ENCODE measurements around the gene CCL20. TPM values are rescaled to one million over a fixed set of nuclear protein-coding genes. Genes with fewer than 3 reads are reported as not detected.

The CCL20 gene
- polyA plus RNA-seq, 1 donor from 2014 or later: not detected

- Histone ChIP-seq H3K79me2 (replicated peaks; ENCODE audit: insufficient read depth, low read length) (no peaks in the 10 kb centered on the region), H3K27ac (ENCODE audit: low read length) (no peak overlapping the region)
- TF ChIP-seq MXI1 (conservative IDR thresholded peaks at IDR 0.05; ENCODE audit: poor library complexity, severe bottlenecking): no peak
- no peak for TF ChIP-seq CTCF (IDR thresholded peaks at IDR 0.05; ENCODE audit: poor library complexity, severe bottlenecking)
Measured at GRCh38 chr2:227856697-227857096, 43.1 kb downstream of the CCL20 start.

DNA sequence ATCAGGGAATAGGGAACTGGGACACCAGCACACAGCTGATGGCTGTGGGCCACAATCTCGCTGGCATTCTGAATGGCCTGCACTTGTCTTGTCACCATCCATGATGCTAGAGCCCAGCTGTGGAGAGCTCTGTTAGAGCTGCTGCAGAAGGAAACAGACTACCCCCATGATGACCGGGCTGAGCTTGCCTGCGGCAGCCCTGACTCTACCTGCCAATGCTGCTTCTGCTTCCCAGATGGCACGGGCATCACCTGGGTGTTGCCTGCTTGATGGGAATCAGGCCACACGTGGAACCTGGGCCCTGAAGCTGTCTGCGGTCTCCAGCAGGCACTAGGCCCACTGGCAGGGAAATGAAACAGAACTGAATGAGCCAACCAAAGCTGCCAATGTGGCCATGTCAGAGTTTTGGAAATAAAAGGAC is 46.6 kb downstream of the CCL20 start:
- Histone ChIP-seq H3K27me3 (ENCODE audit: insufficient read depth, low read depth, low read length) (no peaks in the 10 kb centered on the region), H3K4me2 (ENCODE audit: low read length) (no peak overlapping the region), H3K9ac (ENCODE audit: low read length) (no peak overlapping the region), H3F3A (ENCODE audit: insufficient read depth, low read length, poor library complexity, severe bottlenecking) (no peaks in the 10 kb centered on the region), H2AFZ (ENCODE audit: low read depth, low read length) (no peak overlapping the region), H3K36me3 (ENCODE audit: insufficient read depth, low read length) (no peaks in the 10 kb centered on the region), H3K9me3 (ENCODE audit: low read length) (no peaks in the 10 kb centered on the region), H3K79me2 (replicated peaks; ENCODE audit: insufficient read depth, low read length) (no peaks in the 10 kb centered on the region), H4K20me1 (ENCODE audit: insufficient read depth) (no peaks in the 10 kb centered on the region), H3K9me2 (ENCODE audit: insufficient read depth, low read length) (no peaks in the 10 kb centered on the region), H3K4me3 (ENCODE audit: low read length) (no peak overlapping the region), H3K27ac (ENCODE audit: low read length) (no peak overlapping the region)
- no peak for TF ChIP-seq SMC3 (conservative IDR thresholded peaks at IDR 0.05; ENCODE audit: poor library complexity)
- TF ChIP-seq EP300 (conservative IDR thresholded peaks at IDR 0.05; ENCODE audit: poor library complexity, severe bottlenecking): no peak
- TF ChIP-seq CTCF (IDR thresholded peaks at IDR 0.05; ENCODE audit: poor library complexity, severe bottlenecking): no peak
- no peak for TF ChIP-seq REST (IDR thresholded peaks at IDR 0.05; ENCODE audit: borderline replicate concordance)
- no peak for TF ChIP-seq RAD21 (conservative IDR thresholded peaks at IDR 0.05)

More at GRCh38 chr2:227856697-227857096, 43.1 kb downstream of the CCL20 start:
- H3K4me2 ChIP-seq (ENCODE audit: low read length): no peak overlapping the region
- no peaks in the 10 kb centered on the region for H3K9me3 ChIP-seq (ENCODE audit: low read length)
- no peaks in the 10 kb centered on the region for H3K36me3 ChIP-seq (ENCODE audit: insufficient read depth, low read length)
- no peaks in the 10 kb centered on the region for H3F3A ChIP-seq (ENCODE audit: insufficient read depth, low read length, poor library complexity, severe bottlenecking)
- no peak overlapping the region for H3K9ac ChIP-seq (ENCODE audit: low read length)
- H3K9me2 ChIP-seq (ENCODE audit: insufficient read depth, low read length): no peaks in the 10 kb centered on the region
- no peaks in the 10 kb centered on the region for H4K20me1 ChIP-seq (ENCODE audit: insufficient read depth)
- no peak overlapping the region for H2AFZ ChIP-seq (ENCODE audit: low read depth, low read length)
- no peaks in the 10 kb centered on the region for H3K27me3 ChIP-seq (ENCODE audit: insufficient read depth, low read depth, low read length)
- no peak overlapping the region for H3K4me3 ChIP-seq (ENCODE audit: low read length)
